Neuronal stem cell (in vitro differentiated cells): Measurements from ENCODE around the gene SIRPA.

ENCODE experiments used
- DNase-seq: peaks from one replicate; pipeline ENCODE4 v3.0.0-alpha.2; 2013; ENCODE audit warnings: low spot score
- H2AFZ ChIP-seq: one replicate; pipeline ENCODE4 v1.6.1; 2013; ENCODE audit warnings: mild to moderate bottlenecking, low read length, inconsistent platforms
- H2AK5ac ChIP-seq: 2 replicates; pipeline ENCODE4 v1.6.1; 2013; ENCODE audit warnings: low read depth, mild to moderate bottlenecking, inconsistent platforms, low read length, moderate library complexity, mixed read lengths
- H2BK120ac ChIP-seq: 2 replicates; pipeline ENCODE4 v1.6.1; 2013; ENCODE audit warnings: low read depth, mild to moderate bottlenecking, inconsistent platforms, low read length, moderate library complexity, mixed read lengths
- H2BK12ac ChIP-seq: one replicate; pipeline ENCODE4 v1.6.1; 2013; ENCODE audit warnings: low read length, inconsistent platforms
- H2BK15ac ChIP-seq: 2 replicates; pipeline ENCODE4 v1.6.1; 2013; ENCODE audit warnings: mild to moderate bottlenecking, low read length, inconsistent platforms, mixed read lengths
- H2BK5ac ChIP-seq: one replicate; pipeline ENCODE4 v1.6.1; 2013; ENCODE audit warnings: inconsistent platforms, mild to moderate bottlenecking, low read length, moderate library complexity
- H3K14ac ChIP-seq: one replicate; pipeline ENCODE4 v1.6.1; 2013; ENCODE audit warnings: low read length, inconsistent platforms
- H3K18ac ChIP-seq: 2 replicates; pipeline ENCODE4 v1.6.1; 2013; ENCODE audit warnings: low read length, inconsistent platforms
- H3K23ac ChIP-seq: 2 replicates; pipeline ENCODE4 v1.6.1; 2013; ENCODE audit warnings: low read depth, mild to moderate bottlenecking, mixed read lengths, low read length, inconsistent platforms; ENCODE audit not compliant: poor library complexity
- H3K27ac ChIP-seq: replicated peaks from 3 replicates; pipeline ENCODE4 v1.5.1; 2013; ENCODE audit warnings: low read length, inconsistent platforms
- H3K27me3 ChIP-seq, 3 experiments: 2 replicates each; pipeline ENCODE4 v1.6.1; 2013; ENCODE audit warnings: low read length in 3 of 3, mild to moderate bottlenecking in 2 of 3, inconsistent platforms in 1 of 3, low read depth in 1 of 3, mixed read lengths in 1 of 3, moderate library complexity in 1 of 3; ENCODE audit not compliant: control insufficient read depth in 3 of 3, insufficient read depth in 3 of 3
- H3K36me3 ChIP-seq, 2 donors: replicated peaks in 1 of 2; 2 replicates each; pipeline ENCODE4 v1.6.1; 2013; ENCODE audit warnings: low read length in 2 of 2; ENCODE audit not compliant: control insufficient read depth in 2 of 2, insufficient read depth in 2 of 2
- H3K4ac ChIP-seq: 2 replicates; pipeline ENCODE4 v1.6.1; 2013; ENCODE audit warnings: inconsistent platforms, mild to moderate bottlenecking, low read length, moderate library complexity
- H3K4me1 ChIP-seq, 2 donors: 1 replicate in 1 of 2; 2 replicates in 1 of 2; pipeline ENCODE4 v1.6.1; 2013; ENCODE audit warnings: low read length in 2 of 2, low read depth in 1 of 2; ENCODE audit not compliant: control insufficient read depth in 2 of 2, insufficient read depth in 1 of 2
- H3K4me2 ChIP-seq: one replicate; pipeline ENCODE4 v1.6.1; 2013; ENCODE audit warnings: mild to moderate bottlenecking, low read length, inconsistent platforms; ENCODE audit not compliant: insufficient read depth, poor library complexity, severe bottlenecking
- H3K4me3 ChIP-seq, 2 donors: 2 replicates each; pipeline ENCODE4 v1.5.1; 2013; ENCODE audit warnings: low read length in 2 of 2, mild to moderate bottlenecking in 2 of 2, inconsistent platforms in 1 of 2, moderate library complexity in 1 of 2
- H3K79me1 ChIP-seq: one replicate; pipeline ENCODE4 v1.6.1; 2013; ENCODE audit warnings: low read depth, mild to moderate bottlenecking, inconsistent platforms, low read length, moderate library complexity
- H3K9ac ChIP-seq: one replicate; pipeline ENCODE4 v1.6.1; 2013; ENCODE audit warnings: mild to moderate bottlenecking, low read depth, low read length, inconsistent platforms; ENCODE audit not compliant: poor library complexity
- H3K9me3 ChIP-seq, 2 donors: replicated peaks in 1 of 2; 2 replicates each; pipeline versions ENCODE3 to v1.6.1; 2013; ENCODE audit warnings: low read length in 2 of 2, mild to moderate bottlenecking in 2 of 2, inconsistent platforms in 1 of 2, low read depth in 1 of 2, mixed read lengths in 1 of 2, moderate library complexity in 1 of 2; ENCODE audit not compliant: control insufficient read depth in 2 of 2, insufficient read depth in 1 of 2
- H4K8ac ChIP-seq: one replicate; pipeline ENCODE4 v1.6.1; 2013; ENCODE audit warnings: low read depth, mild to moderate bottlenecking, inconsistent platforms, low read length, moderate library complexity
- H4K91ac ChIP-seq: one replicate; pipeline ENCODE4 v1.6.1; 2013; ENCODE audit warnings: low read length, low read depth, mild to moderate bottlenecking, inconsistent platforms; ENCODE audit not compliant: poor library complexity
- WGBS, 2 donors: extraction: QIAGEN DNeasy Blood & Tissue Kit; methylation state at CpG; one replicate each; pipeline ENCODE4 v1.1.7; 2013; ENCODE audit warnings: missing lambda C conversion rate in 2 of 2, mixed read lengths in 1 of 2; ENCODE audit not compliant: insufficient read length in 2 of 2, insufficient replicate concordance in 1 of 2; ENCODE audit errors: extremely low coverage in 2 of 2; 5-methylcytosine and 5-hydroxymethylcytosine counted together

Gene SIRPA

DNA sequence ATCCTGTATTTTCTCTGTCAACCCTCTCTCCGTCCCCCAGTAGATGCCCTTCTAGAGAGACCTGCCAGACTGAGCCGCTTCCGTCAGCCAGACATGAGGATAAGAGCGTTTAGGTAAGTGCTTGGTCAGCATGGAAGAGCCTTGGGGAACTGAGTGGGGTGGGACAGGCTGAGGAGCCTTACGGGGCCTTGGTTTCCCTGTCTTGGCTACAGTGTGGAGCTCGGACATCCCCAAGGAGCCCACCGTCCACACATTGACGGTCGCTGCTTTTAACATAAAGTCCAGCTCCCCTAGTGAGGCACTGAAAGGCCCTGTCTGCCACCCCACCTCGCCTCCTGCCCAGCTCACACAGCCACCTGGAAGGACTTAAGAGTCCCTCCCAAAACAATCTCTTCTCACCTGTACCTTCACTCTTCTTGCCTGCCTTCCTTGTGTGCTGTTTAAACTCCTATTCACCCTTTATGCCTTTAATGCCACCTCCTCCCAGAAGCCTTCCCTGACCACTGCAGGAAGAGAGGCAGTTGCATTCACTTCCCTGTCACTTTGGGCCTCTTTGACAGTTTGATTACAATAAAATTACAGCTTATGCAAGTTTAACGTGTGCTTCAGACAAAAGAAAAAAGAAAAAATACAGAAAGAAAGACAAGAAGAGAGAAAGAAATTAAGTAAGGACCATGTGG, 56.4 kb downstream of the SIRPA start:
- H3K79me1 ChIP-seq: no peaks in the 10 kb centered on the region
- peak overlapping the region; percentile 53 for H2AK5ac ChIP-seq
- no peak overlapping the region for H3K4ac ChIP-seq
- H3K36me3 ChIP-seq: no peaks in the 10 kb centered on the region
- no peak overlapping the region for H4K8ac ChIP-seq
- DNase-seq: no peak
- no peak overlapping the region for H3K4me2 ChIP-seq
- H3K27me3 ChIP-seq: peaks cover 0 to 58% (median 5%) of the 10 kb centered on the region in 3 experiments
- no peak overlapping the region for H3K9ac ChIP-seq
- H2AFZ ChIP-seq: no peak overlapping the region
- H3K4me1 ChIP-seq: peaks cover 11 to 17% of the 10 kb centered on the region in 2 donors
- no peak overlapping the region for H3K4me3 ChIP-seq
- no peak overlapping the region for H3K14ac ChIP-seq
- H2BK5ac ChIP-seq: no peak overlapping the region
- no peak overlapping the region for H2BK120ac ChIP-seq
- no CpG with 5 or more reads among the region's 11 CpGs for WGBS, 2 donors
- H3K9me3 ChIP-seq: no peaks in the 10 kb centered on the region
- peak overlapping the region; percentile 46 for H3K23ac ChIP-seq
- peak overlapping the region; percentile 71 for H2BK15ac ChIP-seq
- H3K27ac ChIP-seq: no peak overlapping the region
- peak overlapping the region; percentile 77 for H3K18ac ChIP-seq
- no peak overlapping the region for H4K91ac ChIP-seq
- H2BK12ac ChIP-seq: no peak overlapping the region

DNA sequence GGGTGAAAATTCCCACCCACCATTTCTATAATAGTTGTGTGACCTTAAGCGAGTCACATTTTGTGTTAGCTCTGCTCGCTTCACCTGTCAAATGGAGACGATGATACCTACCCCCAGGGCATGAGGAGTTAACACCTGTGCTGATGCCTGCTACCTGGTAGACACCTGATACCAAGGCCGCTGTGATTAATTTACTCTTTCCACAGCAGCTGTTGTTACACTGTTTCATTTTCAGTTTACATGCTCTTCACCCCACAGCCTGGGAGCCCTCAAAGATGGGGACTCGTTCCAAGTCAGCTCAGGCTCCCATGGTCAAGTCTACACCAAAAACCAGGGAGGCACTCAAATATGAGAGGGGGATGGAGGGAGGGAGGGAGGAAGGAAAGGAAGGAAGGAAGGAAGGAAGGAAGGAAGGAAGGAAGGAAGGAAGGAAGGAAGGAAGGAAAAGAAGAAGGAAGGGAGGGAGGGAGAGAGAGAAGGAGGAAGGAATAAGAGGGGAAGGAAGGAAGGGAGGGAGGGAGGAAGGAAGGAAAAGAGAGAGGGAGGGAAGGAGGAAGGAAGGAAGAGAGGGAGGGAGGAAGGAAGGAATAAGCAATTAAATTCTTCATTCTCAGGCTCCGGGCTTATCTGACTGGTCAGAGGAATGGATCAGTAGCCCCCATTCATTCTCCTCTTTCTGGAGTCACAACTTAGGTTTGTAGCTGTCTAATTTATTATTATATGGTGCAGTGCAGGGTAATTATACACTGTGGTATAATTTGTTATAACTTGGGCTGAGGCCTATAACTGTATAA, 57.7 kb downstream of the SIRPA start:
- no CpG with 5 or more reads among the region's 6 CpGs for WGBS, 2 donors
- Histone ChIP-seq H4K91ac (no peak overlapping the region), H3K4ac (no peak overlapping the region), H2BK12ac (no peak overlapping the region), H2BK120ac (no peak overlapping the region), H3K4me2 (no peak overlapping the region), H3K79me1 (no peaks in the 10 kb centered on the region), H3K4me1 (peaks cover 4 to 9% of the 10 kb centered on the region in 2 donors), H2BK15ac (no peak overlapping the region), H2BK5ac (no peak overlapping the region), H3K27me3 (peaks cover 0 to 44% (median 0%) of the 10 kb centered on the region in 3 experiments), H2AK5ac (no peak overlapping the region), H3K9ac (no peak overlapping the region), H3K4me3 (no peak overlapping the region), H3K18ac (no peak overlapping the region), H3K23ac (no peak overlapping the region), H4K8ac (no peak overlapping the region), H3K9me3 (no peaks in the 10 kb centered on the region), H2AFZ (no peak overlapping the region), H3K27ac (no peak overlapping the region), H3K36me3 (no peaks in the 10 kb centered on the region), H3K14ac (no peak overlapping the region)
- DNase-seq: no peak

DNA sequence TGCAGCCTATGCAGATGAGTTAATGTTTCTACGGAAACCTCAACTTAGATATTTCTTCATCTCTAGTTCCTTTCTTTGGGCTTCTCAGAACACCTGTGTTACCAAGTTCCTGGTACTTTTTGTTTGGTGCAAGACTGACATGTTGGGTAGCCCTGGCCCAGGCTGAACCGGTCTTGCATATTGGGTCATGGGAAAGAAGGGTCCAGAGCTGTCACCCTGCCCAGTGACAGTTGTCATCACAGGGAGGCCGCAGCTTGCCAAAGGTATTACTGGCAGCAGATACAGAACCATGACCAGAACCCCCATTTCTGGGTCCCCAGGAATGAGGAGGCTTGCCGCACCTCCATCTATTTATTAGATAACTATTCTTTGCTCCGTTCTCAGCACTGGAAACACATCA, 58.4 kb downstream of the SIRPA start:
- Histone ChIP-seq H3K27me3 (peaks cover 0 to 40% (median under 1%) of the 10 kb centered on the region in 3 experiments), H4K8ac (no peak overlapping the region), H3K4me1 (peaks cover 4 to 9% of the 10 kb centered on the region in 2 donors), H3K4me3 (no peak overlapping the region), H2BK15ac (no peak overlapping the region), H3K9ac (no peak overlapping the region), H2BK5ac (no peak overlapping the region), H4K91ac (no peak overlapping the region), H2AFZ (no peak overlapping the region), H3K36me3 (no peaks in the 10 kb centered on the region), H3K23ac (no peak overlapping the region), H2BK120ac (no peak overlapping the region), H3K14ac (no peak overlapping the region), H3K27ac (no peak overlapping the region), H2BK12ac (no peak overlapping the region), H3K4ac (no peak overlapping the region), H3K18ac (no peak overlapping the region), H3K9me3 (no peaks in the 10 kb centered on the region), H3K79me1 (no peaks in the 10 kb centered on the region), H2AK5ac (no peak overlapping the region), H3K4me2 (no peak overlapping the region)
- no peak for DNase-seq
- no CpG with 5 or more reads among the region's 5 CpGs for WGBS, 2 donors

DNA sequence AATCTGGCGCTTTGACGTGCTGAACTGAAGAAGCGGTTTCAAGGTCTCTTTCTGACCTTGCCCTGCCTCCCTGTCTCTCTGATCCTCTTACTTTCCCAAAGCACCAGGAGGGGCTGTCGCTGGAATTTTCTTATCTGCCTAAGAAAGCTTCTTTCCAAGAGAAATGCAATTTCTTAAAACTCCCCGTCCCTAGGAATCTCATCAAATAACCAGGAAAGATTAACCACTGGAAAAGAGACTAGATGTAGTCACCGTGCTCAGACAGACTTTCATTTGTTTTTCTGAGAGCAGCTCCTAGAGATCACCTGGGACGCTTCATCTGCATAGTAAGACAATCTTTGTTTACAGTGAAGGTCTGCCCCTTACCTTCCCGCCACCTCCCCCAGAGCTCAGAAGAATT, 60.0 kb downstream of the SIRPA start:
- no peak overlapping the region for H3K9ac ChIP-seq
- no peak overlapping the region for H2BK5ac ChIP-seq
- no peak overlapping the region for H3K4ac ChIP-seq
- peaks cover 0 to 32% (median 2%) of the 10 kb centered on the region in 3 experiments for H3K27me3 ChIP-seq
- no peak overlapping the region for H3K23ac ChIP-seq
- no peak overlapping the region for H4K91ac ChIP-seq
- H3K9me3 ChIP-seq: no peaks in the 10 kb centered on the region
- no peak overlapping the region for H3K4me2 ChIP-seq
- no peak overlapping the region for H2AFZ ChIP-seq
- no peak overlapping the region for H2BK120ac ChIP-seq
- H3K79me1 ChIP-seq: no peaks in the 10 kb centered on the region
- H4K8ac ChIP-seq: no peak overlapping the region
- no peaks in the 10 kb centered on the region for H3K36me3 ChIP-seq
- no peak overlapping the region for H3K27ac ChIP-seq
- no peak overlapping the region for H2AK5ac ChIP-seq
- H3K4me1 ChIP-seq: peaks cover 4 to 7% of the 10 kb centered on the region in 2 donors
- no peak overlapping the region for H3K14ac ChIP-seq
- H3K18ac ChIP-seq: no peak overlapping the region
- no peak for DNase-seq
- WGBS, 2 donors: no CpG with 5 or more reads among the region's 8 CpGs
- no peak overlapping the region for H2BK15ac ChIP-seq
- H2BK12ac ChIP-seq: no peak overlapping the region
- H3K4me3 ChIP-seq: no peak overlapping the region
